ENCODE results near the gene BIVM.

Gene BIVM

DNA sequence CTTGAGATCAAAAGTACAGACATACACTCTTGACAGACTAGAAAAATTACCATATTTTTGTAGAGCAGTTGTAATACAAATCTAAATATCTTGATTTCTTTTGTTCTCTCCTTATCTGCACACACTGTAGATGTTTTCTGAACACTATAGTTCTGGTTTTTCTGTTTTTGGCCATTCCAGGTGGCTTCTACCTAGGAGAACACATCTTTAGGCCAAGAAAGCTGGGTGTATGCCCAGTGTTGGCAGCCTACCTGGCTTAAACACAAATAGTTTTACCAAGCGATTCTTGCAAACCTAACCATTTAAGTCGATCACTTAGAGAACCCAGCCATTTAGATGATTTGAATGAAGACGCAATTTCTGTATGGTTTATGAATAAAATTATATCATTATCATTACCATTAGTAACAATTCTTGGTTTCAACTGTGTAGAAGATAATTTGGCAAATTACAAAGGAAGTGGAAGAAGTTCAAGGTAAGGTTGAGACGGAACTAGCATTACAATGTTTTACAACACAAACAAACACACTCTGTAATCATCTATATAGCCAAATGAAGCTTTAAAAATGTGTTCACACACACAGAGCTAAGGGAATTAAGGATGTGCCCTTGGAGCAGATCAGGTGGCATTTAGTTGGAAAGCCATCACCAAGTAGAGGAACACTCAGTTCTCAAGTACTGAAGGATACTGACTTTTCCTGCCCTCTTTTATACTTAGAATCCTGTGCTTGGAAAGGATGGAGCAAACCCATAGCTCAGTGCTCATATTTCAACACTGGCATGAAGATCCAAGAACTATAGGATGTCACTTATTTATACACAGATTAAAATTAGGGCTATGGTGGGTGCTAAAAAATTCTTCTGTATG is 83.1 kb downstream of the BIVM start:
- TF ChIP-seq, protein P1, sequence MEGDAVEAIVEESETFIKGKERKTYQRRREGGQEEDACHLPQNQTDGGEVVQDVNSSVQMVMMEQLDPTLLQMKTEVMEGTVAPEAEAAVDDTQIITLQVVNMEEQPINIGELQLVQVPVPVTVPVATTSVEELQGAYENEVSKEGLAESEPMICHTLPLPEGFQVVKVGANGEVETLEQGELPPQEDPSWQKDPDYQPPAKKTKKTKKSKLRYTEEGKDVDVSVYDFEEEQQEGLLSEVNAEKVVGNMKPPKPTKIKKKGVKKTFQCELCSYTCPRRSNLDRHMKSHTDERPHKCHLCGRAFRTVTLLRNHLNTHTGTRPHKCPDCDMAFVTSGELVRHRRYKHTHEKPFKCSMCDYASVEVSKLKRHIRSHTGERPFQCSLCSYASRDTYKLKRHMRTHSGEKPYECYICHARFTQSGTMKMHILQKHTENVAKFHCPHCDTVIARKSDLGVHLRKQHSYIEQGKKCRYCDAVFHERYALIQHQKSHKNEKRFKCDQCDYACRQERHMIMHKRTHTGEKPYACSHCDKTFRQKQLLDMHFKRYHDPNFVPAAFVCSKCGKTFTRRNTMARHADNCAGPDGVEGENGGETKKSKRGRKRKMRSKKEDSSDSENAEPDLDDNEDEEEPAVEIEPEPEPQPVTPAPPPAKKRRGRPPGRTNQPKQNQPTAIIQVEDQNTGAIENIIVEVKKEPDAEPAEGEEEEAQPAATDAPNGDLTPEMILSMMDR (IDR thresholded peaks at IDR 0.05) = no peak
- TF ChIP-seq ZFX (IDR thresholded peaks at IDR 0.05; ENCODE audit: borderline replicate concordance) = no peak
- H3K27ac ChIP-seq = no peak overlapping the region

Measured in 22Rv1 (cell line).